Ammon's horn (tissue), 1 donor: ENCODE data around the gene ANKRD10.
"Not testable (repeated sequence)": the region's sequence is repeated elsewhere in the genome, so short reads cannot be mapped to it uniquely, and the experiment has no call there.

ENCODE experiments used
- DNase-seq: peaks from one replicate; pipeline ENCODE4 v3.0.0-alpha.2; 2016; ENCODE audit warnings: low spot score

Gene ANKRD10

GRCh38 chr13:110867380-110867779 lies 47.5 kb downstream of the ANKRD10 start:
- no peak for DNase-seq

GRCh38 chr13:110866491-110867170 lies 48.2 kb downstream of the ANKRD10 start:
- peak; percentile 44 for DNase-seq

- DNase-seq: no peak
Measured at GRCh38 chr13:110863685-110864084, 51.2 kb downstream of the ANKRD10 start.

- DNase-seq: no peak
Measured at GRCh38 chr13:110860983-110861382, 53.9 kb downstream of the ANKRD10 start.

- DNase-seq: no peak
Measured at GRCh38 chr13:110856942-110857835, 57.7 kb downstream of the ANKRD10 start.

- no peak for DNase-seq
Measured at GRCh38 chr13:110855363-110855762, 59.5 kb downstream of the ANKRD10 start.

- DNase-seq: no peak
Measured at GRCh38 chr13:110854866-110855265, 60.0 kb downstream of the ANKRD10 start.

- DNase-seq: no peak
Measured at GRCh38 chr13:110853235-110853721, 61.6 kb downstream of the ANKRD10 start.

- DNase-seq: no peak
Measured at GRCh38 chr13:110850840-110851239, 64.0 kb downstream of the ANKRD10 start.

- no peak for DNase-seq
Measured at GRCh38 chr13:110850006-110850405, 64.9 kb downstream of the ANKRD10 start.

GRCh38 chr13:110845520-110845919 lies 69.3 kb downstream of the ANKRD10 start:
- DNase-seq: no peak

GRCh38 chr13:110841846-110842245 lies 73.0 kb downstream of the ANKRD10 start:
- no peak for DNase-seq

GRCh38 chr13:110841406-110841805 lies 73.5 kb downstream of the ANKRD10 start:
- DNase-seq: no peak

- no peak for DNase-seq
Measured at GRCh38 chr13:110838867-110839538, 75.9 kb downstream of the ANKRD10 start.

GRCh38 chr13:110838116-110838515 lies 76.8 kb downstream of the ANKRD10 start:
- no peak for DNase-seq

GRCh38 chr13:110837397-110838061 lies 77.3 kb downstream of the ANKRD10 start:
- not testable (repeated sequence) for DNase-seq

- no peak for DNase-seq
Measured at GRCh38 chr13:110836605-110836903, 78.3 kb downstream of the ANKRD10 start.

- DNase-seq: no peak
Measured at GRCh38 chr13:110835721-110836604, 78.9 kb downstream of the ANKRD10 start.

GRCh38 chr13:110834572-110834971 lies 80.3 kb downstream of the ANKRD10 start:
- no peak for DNase-seq

- no peak for DNase-seq
Measured at GRCh38 chr13:110832531-110832930, 82.3 kb downstream of the ANKRD10 start.

- DNase-seq: no peak
Measured at GRCh38 chr13:110832205-110832479, 82.7 kb downstream of the ANKRD10 start.
